RWPE2 (cell line): Measurements from ENCODE around the gene CCNH.

Experiments
- ATAC-seq: fragments of 200-7000 bp; cut with Tn5 transposase; 3 replicates; pipeline ENCODE4 v1.9.1; 2021; ENCODE audit warnings: low read depth
- DNase-seq: peaks from one replicate; pipeline ENCODE4 v3.0.0-alpha.2; 2020; ENCODE audit warnings: low spot score
- H3K27ac ChIP-seq: fragments of 450-650 bp; 2 replicates; pipeline ENCODE4 v1.5.1; 2017; ENCODE audit warnings: mild to moderate bottlenecking; ENCODE audit not compliant: poor library complexity, severe bottlenecking
- H3K27me3 ChIP-seq: fragments of 250-450 bp; sonication (Bioruptor Pico); 2 replicates; pipeline ENCODE4 v1.5.1; 2021; ENCODE audit warnings: mild to moderate bottlenecking, moderate library complexity; ENCODE audit not compliant: insufficient read depth, poor library complexity, severe bottlenecking
- H3K36me3 ChIP-seq: fragments of 250-450 bp; sonication (Bioruptor Pico); 2 replicates; pipeline ENCODE4 v1.5.1; 2020; ENCODE audit warnings: low read depth, mild to moderate bottlenecking, moderate library complexity
- H3K4me1 ChIP-seq: fragments of 250-450 bp; sonication (Bioruptor Pico); 2 replicates; pipeline ENCODE4 v1.5.1; 2021; ENCODE audit warnings: mild to moderate bottlenecking, moderate library complexity; ENCODE audit not compliant: insufficient read depth, poor library complexity, severe bottlenecking
- H3K4me3 ChIP-seq: fragments of 250-450 bp; sonication (Bioruptor Pico); 2 replicates; pipeline ENCODE4 v1.5.1; 2021; ENCODE audit warnings: mild to moderate bottlenecking, moderate library complexity; ENCODE audit not compliant: severe bottlenecking
- H3K9me3 ChIP-seq: fragments of 250-450 bp; sonication (Bioruptor Pico); 2 replicates; pipeline ENCODE4 v1.5.1; 2021; ENCODE audit warnings: mild to moderate bottlenecking, moderate library complexity; ENCODE audit not compliant: severe bottlenecking
- CTCF ChIP-seq: fragments of 450-650 bp; IDR thresholded peaks from one replicate; pipeline ENCODE4 v1.5.1; 2017; ENCODE audit warnings: mild to moderate bottlenecking, moderate library complexity; ENCODE audit not compliant: poor library complexity, severe bottlenecking

The CCNH gene

DNA sequence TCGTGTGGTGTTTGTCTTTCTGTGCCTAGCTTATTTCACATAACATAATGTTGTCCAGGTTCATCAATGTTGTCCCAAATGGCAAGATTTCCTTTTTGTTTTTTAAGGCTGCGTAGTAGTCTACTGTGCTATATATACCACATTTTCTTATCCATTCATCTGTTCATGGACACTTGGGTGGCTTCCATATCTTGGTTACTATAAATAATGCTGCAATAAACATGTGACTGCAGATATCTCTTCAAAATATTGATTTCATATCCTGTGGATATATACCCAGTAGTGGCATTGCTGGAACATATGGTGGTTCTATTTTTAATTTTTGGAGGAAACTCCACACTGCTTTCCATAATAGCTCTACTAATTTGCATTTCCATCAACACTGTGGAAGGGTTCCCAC, 25.5 kb upstream of the CCNH start:
- Histone ChIP-seq H3K4me3 (no peak overlapping the region), H3K36me3 (no peaks in the 10 kb centered on the region), H3K9me3 (no peaks in the 10 kb centered on the region), H3K27me3 (no peaks in the 10 kb centered on the region), H3K27ac (no peak overlapping the region), H3K4me1 (no peaks in the 10 kb centered on the region)
- DNase-seq (no peak), ATAC-seq (no peak)
- TF ChIP-seq CTCF, result no peak

- no peak for ATAC-seq
Observed at GRCh38 chr5:87437724-87438123, 25.0 kb upstream of the CCNH start.

DNA sequence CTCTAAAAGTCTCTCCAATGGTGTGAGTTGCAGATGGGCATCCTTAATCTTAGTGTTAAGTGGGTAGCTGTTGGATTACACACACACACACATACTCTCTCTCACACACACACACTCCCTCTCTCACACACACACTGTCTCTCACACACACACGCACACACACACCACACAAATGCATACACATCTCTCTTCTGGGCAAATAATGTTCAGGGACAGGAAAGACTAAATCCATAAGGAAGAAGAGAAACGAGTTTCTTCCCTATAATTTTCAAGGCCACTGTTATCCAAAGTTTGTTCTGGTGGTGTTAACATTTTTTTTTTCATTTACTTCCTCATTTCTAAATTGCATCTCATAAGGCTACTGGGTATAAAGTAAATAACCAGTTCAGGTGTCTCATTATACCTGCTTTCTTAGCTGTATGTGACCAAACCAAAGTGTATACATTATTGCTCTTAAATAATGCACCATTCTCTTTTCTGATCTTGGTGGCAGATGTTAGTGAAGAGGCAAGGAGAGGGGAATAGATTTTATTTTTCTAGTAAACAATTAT, 22.5 kb upstream of the CCNH start:
- TF ChIP-seq CTCF, result no peak
- Histone ChIP-seq H3K4me1 (peaks cover 4% of the 10 kb centered on the region), H3K4me3 (no peak overlapping the region), H3K9me3 (no peaks in the 10 kb centered on the region), H3K27me3 (no peaks in the 10 kb centered on the region), H3K36me3 (no peaks in the 10 kb centered on the region), H3K27ac (no peak overlapping the region)
- DNase-seq (no peak), ATAC-seq (no peak)

More at GRCh38 chr5:87437724-87438123, 25.0 kb upstream of the CCNH start:
- TF ChIP-seq CTCF, result no peak
- no peak overlapping the region for H3K27ac ChIP-seq
- DNase-seq, result no peak
- no peaks in the 10 kb centered on the region for H3K4me1 ChIP-seq
- H3K27me3 ChIP-seq, result no peaks in the 10 kb centered on the region
- no peaks in the 10 kb centered on the region for H3K9me3 ChIP-seq
- no peak overlapping the region for H3K4me3 ChIP-seq
- H3K36me3 ChIP-seq, result no peaks in the 10 kb centered on the region

GRCh38 chr5:87434461-87434860, 21.7 kb upstream of the CCNH start:
- DNase-seq, result no peak
- Histone ChIP-seq H3K36me3 (no peaks in the 10 kb centered on the region), H3K9me3 (no peaks in the 10 kb centered on the region), H3K4me1 (peaks cover 4% of the 10 kb centered on the region), H3K27me3 (no peaks in the 10 kb centered on the region), H3K27ac (no peak overlapping the region), H3K4me3 (no peak overlapping the region)
- no peak for TF ChIP-seq CTCF
- no peak for ATAC-seq

GRCh38 chr5:87433945-87434344, 21.2 kb upstream of the CCNH start:
- no peak for TF ChIP-seq CTCF
- Histone ChIP-seq H3K36me3 (no peaks in the 10 kb centered on the region), H3K4me3 (no peak overlapping the region), H3K27me3 (no peaks in the 10 kb centered on the region), H3K9me3 (no peaks in the 10 kb centered on the region), H3K27ac (no peak overlapping the region), H3K4me1 (peaks cover 4% of the 10 kb centered on the region)
- ATAC-seq, result no peak
- no peak for DNase-seq
